H1 (cell line): Measurements from ENCODE around the gene ITGB7. TPM values are rescaled to one million over a fixed set of nuclear protein-coding genes. Genes with fewer than 3 reads are reported as not detected.

ENCODE experiments used
- CBX5 ChIP-seq: fragments of 300-800, 300-1000 bp; sonication (generic); IDR thresholded peaks from 2 replicates; pipeline ENCODE4 v1.7.1; 2016; ENCODE audit warnings: antibody characterized with exemption, low read length, low read depth
- CTBP2 ChIP-seq: IDR thresholded peaks from 2 replicates; pipeline ENCODE4 v1.7.0; 2011; ENCODE audit warnings: borderline replicate concordance, mild to moderate bottlenecking, moderate library complexity, mixed read lengths, low read length; ENCODE audit not compliant: insufficient read depth, insufficient read length
- MAFK ChIP-seq: IDR thresholded peaks from 2 replicates; pipeline ENCODE4 v1.6.1; 2012; ENCODE audit warnings: low read depth, mild to moderate bottlenecking, improper control_type of control experiment, low read length
- RBBP5 ChIP-seq: IDR thresholded peaks from 2 replicates; pipeline ENCODE4 v1.7.1; 2012; ENCODE audit warnings: low read depth, mild to moderate bottlenecking, inconsistent platforms, low read length, moderate library complexity, borderline replicate concordance
- ZNF274 ChIP-seq: IDR thresholded peaks from 2 replicates; pipeline ENCODE4 v1.7.0; 2012; ENCODE audit warnings: low read length, borderline replicate concordance; ENCODE audit errors: extremely low read depth
- polyA plus RNA-seq, 7 experiments: library from polyadenylated mRNA; depleted of rRNA in 3 of 7; stranded (reverse) in 5 of 7; unstranded in 2 of 7; fragments of >200 nt in 5 of 7; fragments of 200-250 nt in 2 of 7; gene quantifications; 1 replicate in 5 of 7; 2 replicates in 1 of 7; 4 replicates in 1 of 7; pipeline versions ENCODE4 v1.2.1 to v1.2.3, GENCODE V29; 2011 to 2013; ENCODE audit warnings: missing spikeins in 2 of 7, mixed read lengths in 2 of 7
- total RNA-seq: library from RNA; stranded (reverse); fragmentation: NEBNext Ultra II Directional; extraction: Animal tissue kit (Norgen Biotek cat#: 25700); gene quantifications from 2 replicates; pipeline ENCODE4 v1.2.1, GENCODE V29; 2021

ITGB7 gene
- total and polyA plus RNA-seq, 2 of the 8 experiments (the other 6 are each of a cell fraction or from before 2014, with no cell fraction given), result 0.35 to 0.54 TPM

- TF ChIP-seq CTBP2 (no peak), CBX5 (no peak), RBBP5 (no peak), MAFK (no peak), ZNF274 (no peak)
Measured at GRCh38 chr12:53214687-53215455, 7.8 kb upstream of the ITGB7 start (continued).
